ENCODE measurements around the gene BCL11A. TPM values are rescaled to one million over a fixed set of nuclear protein-coding genes. Genes with fewer than 3 reads are reported as not detected.

Gene BCL11A
- polyA plus RNA-seq, 1 donor (not counting 4 experiments of a cell fraction or from before 2014, with no cell fraction given), result 5.0 TPM

GRCh38 chr2:60549238-60549927, 4.1 kb downstream of the BCL11A start:
- Histone ChIP-seq H2AFZ (ENCODE audit: control insufficient read depth, low read length) (peak overlapping the region; percentile 85), H3K27ac (ENCODE audit: control insufficient read depth, insufficient read depth, low read length) (peak overlapping the region; percentile 78), H3K27me3 (ENCODE audit: control insufficient read depth, extremely low read depth, insufficient read depth, low read length) (no peaks in the 10 kb centered on the region), H3K4me3 (ENCODE audit: control insufficient read depth in 2 of 3, extremely low read depth in 1 of 3, insufficient read depth in 2 of 3, low read depth in 1 of 3, low read length in 3 of 3) (peak overlapping the region; percentile 53 to 91 (median 85)), H3K9ac (ENCODE audit: control insufficient read depth, extremely low read depth, insufficient read depth, low read length) (peak overlapping the region; percentile 85), H3K9me3 (ENCODE audit: control insufficient read depth, low read depth, low read length) (no peaks in the 10 kb centered on the region), H4K20me1 (ENCODE audit: control insufficient read depth, extremely low read depth, insufficient read depth, low read length) (no peaks in the 10 kb centered on the region), H3K9me1 (ENCODE audit: control insufficient read depth, extremely low read depth, insufficient read depth, low read length) (no peaks in the 10 kb centered on the region), H3K79me2 (ENCODE audit: control insufficient read depth, insufficient read depth, low read length) (peaks cover 63% of the 10 kb centered on the region), H3K4me2 (ENCODE audit: control insufficient read depth, extremely low read depth, insufficient read depth, low read depth, low read length) (peak overlapping the region; percentile 94), H3K36me3 (ENCODE audit: control insufficient read depth in 2 of 2, extremely low read depth in 1 of 2, insufficient read depth in 2 of 2, low read length in 2 of 2) (peaks cover 0 to 3% of the 10 kb centered on the region in 2 experiments), H3K4me1 (ENCODE audit: control insufficient read depth, extremely low read depth, insufficient read depth, low read length) (peaks cover 41% of the 10 kb centered on the region)
- dilution Hi-C loops (cut with MboI; ENCODE audit: extremely low pct_ligation_motif_present, low sequenced_read_pairs), result no loop called here
- DNase-seq (ENCODE audit: low read depth, low spot score), result no peak
- TF ChIP-seq EZH2 (IDR thresholded peaks at IDR 0.05; ENCODE audit: low read length) (no peak), CTCF (optimal IDR thresholded peaks at IDR 0.05 in 1 of 3, IDR thresholded peaks at IDR 0.05 in 1 of 3, conservative IDR thresholded peaks at IDR 0.05 in 1 of 3; ENCODE audit: extremely low read depth in 1 of 3, insufficient read depth in 2 of 3, low read length in 3 of 3) (no peak)
- peak; percentile 5 for FAIRE-seq

GRCh38 chr2:60548845-60549237, 4.6 kb downstream of the BCL11A start:
- peaks cover 63% of the 10 kb centered on the region for H3K79me2 ChIP-seq (ENCODE audit: control insufficient read depth, insufficient read depth, low read length)
- FAIRE-seq (no peak), DNase-seq (ENCODE audit: low read depth, low spot score) (no peak)
- dilution Hi-C loops (cut with MboI; ENCODE audit: extremely low pct_ligation_motif_present, low sequenced_read_pairs), result no loop called here
- H3K36me3 ChIP-seq (ENCODE audit: control insufficient read depth in 2 of 2, extremely low read depth in 1 of 2, insufficient read depth in 2 of 2, low read length in 2 of 2), result peaks cover 0 to 3% of the 10 kb centered on the region in 2 experiments
- peak overlapping the region; percentile 53 to 91 (median 85) for H3K4me3 ChIP-seq (ENCODE audit: control insufficient read depth in 2 of 3, extremely low read depth in 1 of 3, insufficient read depth in 2 of 3, low read depth in 1 of 3, low read length in 3 of 3)
- no peak for TF ChIP-seq EZH2 (IDR thresholded peaks at IDR 0.05; ENCODE audit: low read length)
- TF ChIP-seq CTCF (optimal IDR thresholded peaks at IDR 0.05 in 1 of 3, IDR thresholded peaks at IDR 0.05 in 1 of 3, conservative IDR thresholded peaks at IDR 0.05 in 1 of 3; ENCODE audit: extremely low read depth in 1 of 3, insufficient read depth in 2 of 3, low read length in 3 of 3), result no peak
- peak overlapping the region; percentile 85 for H2AFZ ChIP-seq (ENCODE audit: control insufficient read depth, low read length)
- no peaks in the 10 kb centered on the region for H4K20me1 ChIP-seq (ENCODE audit: control insufficient read depth, extremely low read depth, insufficient read depth, low read length)
- H3K27me3 ChIP-seq (ENCODE audit: control insufficient read depth, extremely low read depth, insufficient read depth, low read length), result no peaks in the 10 kb centered on the region
- peak overlapping the region; percentile 78 for H3K27ac ChIP-seq (ENCODE audit: control insufficient read depth, insufficient read depth, low read length)
- H3K9me1 ChIP-seq (ENCODE audit: control insufficient read depth, extremely low read depth, insufficient read depth, low read length), result no peaks in the 10 kb centered on the region
- no peaks in the 10 kb centered on the region for H3K9me3 ChIP-seq (ENCODE audit: control insufficient read depth, low read depth, low read length)
- peak overlapping the region; percentile 85 for H3K9ac ChIP-seq (ENCODE audit: control insufficient read depth, extremely low read depth, insufficient read depth, low read length)
- peaks cover 44% of the 10 kb centered on the region for H3K4me1 ChIP-seq (ENCODE audit: control insufficient read depth, extremely low read depth, insufficient read depth, low read length)
- H3K4me2 ChIP-seq (ENCODE audit: control insufficient read depth, extremely low read depth, insufficient read depth, low read depth, low read length), result peak overlapping the region; percentile 94

All from keratinocyte (primary cell).